B cell (primary cell): ENCODE data around the gene ATP12A. TPM values are rescaled to one million over a fixed set of nuclear protein-coding genes. Genes with fewer than 3 reads are reported as not detected.

Experiments
- ATAC-seq: fragments of 200-7000 bp; cut with Tn5 transposase; one replicate; pipeline ENCODE4 v1.10.0; 2021; ENCODE audit warnings: low read depth, mild to moderate bottlenecking, moderate number of reproducible peaks, moderate library complexity
- CTCF ChIA-PET: fragments of 350-600 bp; sonication (Branson Sonifier 250); formaldehyde crosslinking; loops from one replicate; lab custom pipeline; 2021; ENCODE audit warnings: antibody characterized with exemption, inconsistent platforms; lab: Charles Lee
- POLR2A ChIA-PET: fragments of 350-600 bp; sonication (Branson Sonifier 250); formaldehyde crosslinking; loops from one replicate; lab custom pipeline; 2021; ENCODE audit warnings: antibody characterized with exemption; lab: Charles Lee
- DNase-seq: peaks from one replicate; pipeline ENCODE4 v3.0.0; 2013
- H2AFZ ChIP-seq: 2 replicates; pipeline ENCODE4 v1.6.1; 2012; ENCODE audit warnings: mild to moderate bottlenecking, low read depth, low read length; ENCODE audit not compliant: insufficient read depth, poor library complexity, severe bottlenecking
- H3K27ac ChIP-seq, 2 donors: 1 replicate in 1 of 2; 2 replicates in 1 of 2; pipeline ENCODE4 v1.5.1; 2012 to 2013; ENCODE audit warnings: low read length in 2 of 2, mild to moderate bottlenecking in 2 of 2, moderate library complexity in 1 of 2
- H3K27me3 ChIP-seq, 4 experiments: fragments of 200-600 bp in 1 of 4; sonication (generic) in 1 of 4; replicated peaks in 1 of 4; 1 replicate in 2 of 4; 2 replicates in 2 of 4; pipeline versions ENCODE4 v1.6.1 to v1.7.0; 2013 to 2016; ENCODE audit warnings: low read length in 3 of 4, mild to moderate bottlenecking in 2 of 4, mixed read lengths in 1 of 4, moderate library complexity in 1 of 4; ENCODE audit not compliant: insufficient read depth in 4 of 4, control insufficient read depth in 3 of 4; ENCODE audit errors: control extremely low read depth in 1 of 4
- H3K36me3 ChIP-seq, 2 experiments: replicated peaks in 1 of 2; 1 replicate in 1 of 2; 2 replicates in 1 of 2; pipeline versions ENCODE4 v1.6.1 to v1.7.1; 2013; ENCODE audit warnings: low read length in 1 of 2; ENCODE audit not compliant: insufficient read depth in 2 of 2, control insufficient read depth in 1 of 2; ENCODE audit errors: control extremely low read depth in 1 of 2, extremely low read depth in 1 of 2
- H3K4me1 ChIP-seq, 2 donors: fragments of 200-600 bp in 1 of 2; sonication (generic) in 1 of 2; 1 replicate in 1 of 2; 2 replicates in 1 of 2; pipeline versions ENCODE4 v1.5.1 to v1.6.1; 2013 to 2017; ENCODE audit warnings: low read length in 2 of 2; ENCODE audit not compliant: control insufficient read depth in 2 of 2, insufficient read depth in 2 of 2
- H3K4me2 ChIP-seq: replicated peaks from 2 replicates; pipeline ENCODE3; 2012; ENCODE audit warnings: mild to moderate bottlenecking, low read depth, low read length; ENCODE audit not compliant: poor library complexity, severe bottlenecking
- H3K4me3 ChIP-seq, 5 experiments: fragments of 200-600 bp in 1 of 5; sonication (generic) in 1 of 5; 1 replicate in 3 of 5; 2 replicates in 2 of 5; pipeline versions ENCODE4 v1.5.1 to v1.7.0; 2011 to 2016; ENCODE audit warnings: low read length in 4 of 5, mild to moderate bottlenecking in 4 of 5, low read depth in 2 of 5, control low read depth in 1 of 5, moderate library complexity in 1 of 5; ENCODE audit not compliant: insufficient read depth in 1 of 5; ENCODE audit errors: control extremely low read depth in 1 of 5, extremely low read depth in 1 of 5
- H3K79me2 ChIP-seq: fragments of 200-600 bp; sonication (generic); one replicate; pipeline ENCODE4 v1.6.0; 2016; ENCODE audit warnings: low read length; ENCODE audit not compliant: control insufficient read depth, insufficient read depth
- H3K9ac ChIP-seq: fragments of 200-600 bp; sonication (generic); 2 replicates; pipeline ENCODE4 v1.6.1; 2017; ENCODE audit warnings: mild to moderate bottlenecking, low read length, moderate library complexity
- H3K9me3 ChIP-seq, 3 donors: one replicate each; pipeline versions ENCODE4 v1.6.1 to v1.7.1; 2013; ENCODE audit warnings: low read length in 2 of 3; ENCODE audit not compliant: control insufficient read depth in 2 of 3, insufficient read depth in 1 of 3; ENCODE audit errors: control extremely low read depth in 1 of 3
- H4K20me1 ChIP-seq: 2 replicates; pipeline ENCODE4 v1.6.0; 2012; ENCODE audit warnings: mild to moderate bottlenecking, low read length; ENCODE audit not compliant: insufficient read depth, control insufficient read depth, poor library complexity, severe bottlenecking
- H3K27ac Mint-ChIP-seq: one replicate; pipeline ENCODE4 v1.8.0; 2021; ENCODE audit warnings: mixed read lengths
- H3K27me3 Mint-ChIP-seq: one replicate; pipeline ENCODE4 v1.8.0; 2021; ENCODE audit warnings: mixed read lengths
- H3K4me1 Mint-ChIP-seq: one replicate; pipeline ENCODE4 v1.8.0; 2021; ENCODE audit warnings: mixed read lengths
- H3K4me3 Mint-ChIP-seq: one replicate; pipeline ENCODE4 v1.8.0; 2021; ENCODE audit warnings: mixed read lengths
- H3K9me3 Mint-ChIP-seq: one replicate; pipeline ENCODE4 v1.8.0; 2022; ENCODE audit warnings: mixed read lengths; ENCODE audit not compliant: insufficient read depth
- CTCF ChIP-seq: fragments of 200-600 bp; IDR thresholded peaks from one replicate; pipeline ENCODE4 v1.8.0; 2022; ENCODE audit warnings: antibody characterized with exemption, mild to moderate bottlenecking
- EZH2 ChIP-seq: IDR thresholded peaks from 2 replicates; pipeline ENCODE4 v1.6.1; 2012; ENCODE audit warnings: borderline replicate concordance, low read depth, mild to moderate bottlenecking, moderate library complexity, low read length; ENCODE audit not compliant: insufficient read depth, poor library complexity, severe bottlenecking
- WGBS: methylation state at CpG from one replicate; pipeline ENCODE4 v1.1.5; 2013; ENCODE audit warnings: missing lambda C conversion rate; ENCODE audit not compliant: insufficient coverage; 5-methylcytosine and 5-hydroxymethylcytosine counted together
- intact Hi-C: fragments of 100-400 bp; cut with micrococcal nuclease; formaldehyde crosslinking; loops from one replicate; pipeline ENCODE4 v1.10.0; 2022
- polyA plus RNA-seq: library from polyadenylated mRNA; depleted of rRNA; stranded (reverse); fragments of >200 nt; gene quantifications from 2 replicates; pipeline ENCODE4 v1.2.3, GENCODE V29; 2012
- total RNA-seq, 2 donors: library from RNA; stranded (reverse); fragments of 120-200 nt in 1 of 2; gene quantifications; 1 replicate in 1 of 2; 2 replicates in 1 of 2; pipeline versions ENCODE4 v1.2.3 to v1.2.4, GENCODE V29; 2013 to 2022

The ATP12A gene
- total and polyA plus RNA-seq, 2 donors (not counting 1 experiment from before 2014, with no cell fraction given), result not detected

- peaks cover 11% of the 10 kb centered on the region for H3K4me1 Mint-ChIP-seq
- no peak overlapping the region for H3K4me3 Mint-ChIP-seq
- peaks cover 0 to 23% (median 6%) of the 10 kb centered on the region in 4 experiments for H3K27me3 ChIP-seq
- intact Hi-C loops, result no loop called here
- H4K20me1 ChIP-seq, result no peaks in the 10 kb centered on the region
- TF ChIP-seq EZH2, result no peak
- no peak for TF ChIP-seq CTCF
- H3K79me2 ChIP-seq, result no peaks in the 10 kb centered on the region
- no peak overlapping the region for H3K4me2 ChIP-seq
- 94% methylated on average over 9 of the region's 11 CpGs for WGBS
- ATAC-seq, result no peak
- CTCF ChIA-PET, result interaction anchor here (0.7 kb wide), 1 partner anchor 1127 kb away, joined by 3 read pairs; no protein-coding TSS in a partner anchor
- H3K36me3 ChIP-seq, result no peaks in the 10 kb centered on the region
- H3K9me3 Mint-ChIP-seq, result no peaks in the 10 kb centered on the region
- peaks cover 53% of the 10 kb centered on the region for H3K27me3 Mint-ChIP-seq
- no peak overlapping the region for H3K9ac ChIP-seq
- no peak overlapping the region for H3K27ac ChIP-seq
- H2AFZ ChIP-seq, result no peak overlapping the region
- no peaks in the 10 kb centered on the region for H3K9me3 ChIP-seq
- no peak overlapping the region for H3K4me3 ChIP-seq
- H3K4me1 ChIP-seq, result peaks cover 8 to 9% of the 10 kb centered on the region in 2 donors
- DNase-seq, result no peak
- POLR2A ChIA-PET, result no interaction called here
- H3K27ac Mint-ChIP-seq, result no peak overlapping the region
These were observed 8.7 kb downstream of the ATP12A start for GRCh38 chr13:24688950-24689349.

- no peak for DNase-seq
These were observed 11.2 kb downstream of the ATP12A start for GRCh38 chr13:24691381-24691780.

More at GRCh38 chr13:24691381-24691780, 11.2 kb downstream of the ATP12A start:
- H3K27me3 Mint-ChIP-seq, result peaks cover 61% of the 10 kb centered on the region
- peaks cover 0 to 23% (median 6%) of the 10 kb centered on the region in 4 experiments for H3K27me3 ChIP-seq
- H3K4me1 ChIP-seq, result no peaks in the 10 kb centered on the region
- ATAC-seq, result no peak
- H3K4me1 Mint-ChIP-seq, result peaks cover 3% of the 10 kb centered on the region
- no peak overlapping the region for H3K4me2 ChIP-seq
- ChIA-PET POLR2A (no interaction called here), CTCF (interaction anchor here (1.1 to 1.2 kb wide), 2 partner anchors 17 to 277 kb away, joined by 3 to 5 read pairs; no protein-coding TSS in a partner anchor)
- H3K9me3 ChIP-seq, result no peaks in the 10 kb centered on the region
- 94% methylated on average over 3 of the region's 5 CpGs for WGBS
- no peaks in the 10 kb centered on the region for H4K20me1 ChIP-seq
- no peak overlapping the region for H3K4me3 Mint-ChIP-seq
- no peaks in the 10 kb centered on the region for H3K79me2 ChIP-seq
- no peak overlapping the region for H3K9ac ChIP-seq
- H3K27ac ChIP-seq, result no peak overlapping the region
- H3K9me3 Mint-ChIP-seq, result no peaks in the 10 kb centered on the region
- intact Hi-C loops, result loop anchor here (5.0 kb wide), 2 partner anchors 36 to 306 kb away; no protein-coding TSS in a partner anchor
- TF ChIP-seq EZH2, result no peak
- TF ChIP-seq CTCF, result no peak
- no peak overlapping the region for H3K4me3 ChIP-seq
- H2AFZ ChIP-seq, result no peak overlapping the region
- H3K36me3 ChIP-seq, result no peaks in the 10 kb centered on the region
- H3K27ac Mint-ChIP-seq, result no peak overlapping the region
